SK-N-SH (cell line): ENCODE data around the gene GTF3C1. TPM values are rescaled to one million over a fixed set of nuclear protein-coding genes. Genes with fewer than 3 reads are reported as not detected.

Experiments
- CTCF ChIA-PET: fragments of 300-600, 350-600 bp; formaldehyde crosslinking; extraction: SDS; loops from one replicate; lab custom pipeline; 2021; lab: Yijun Ruan, JAX
- POLR2A ChIA-PET: fragments of 350-600 bp; sonication (Branson Sonifier 250); formaldehyde crosslinking; extraction: SDS; loops from one replicate; lab custom pipeline; 2020; ENCODE audit warnings: antibody characterized with exemption, inconsistent platforms; lab: Yijun Ruan, JAX
- DNase-seq: peaks from one replicate; pipeline ENCODE4 v3.0.0; 2012
- H2AFZ ChIP-seq: fragments of 200-600 bp; sonication (generic); 2 replicates; pipeline ENCODE4 v1.8.1; 2016; ENCODE audit warnings: antibody characterized with exemption, mild to moderate bottlenecking, low read depth
- H3F3A ChIP-seq: fragments of 200-600 bp; sonication (generic); replicated peaks from 2 replicates; pipeline ENCODE3; 2016; ENCODE audit warnings: antibody characterized with exemption, mild to moderate bottlenecking; ENCODE audit not compliant: insufficient read depth
- H3K27ac ChIP-seq, 2 experiments: fragments of 200-500 bp in 1 of 2; fragments of 200-600 bp in 1 of 2; sonication (Bioruptor generic) in 1 of 2; sonication (generic), shearing (Covaris generic) in 1 of 2; 2 replicates each; pipeline versions ENCODE4 v1.5.1 to v1.6.1; 2014 to 2016; ENCODE audit warnings: low read depth in 2 of 2, inconsistent platforms in 1 of 2, low read length in 1 of 2, mild to moderate bottlenecking in 1 of 2, mixed read lengths in 1 of 2
- H3K27me3 ChIP-seq: fragments of 200-600 bp; sonication (generic), shearing (Covaris generic); 2 replicates; pipeline ENCODE4 v1.6.1; 2016; ENCODE audit warnings: mixed run types; ENCODE audit not compliant: insufficient read depth
- H3K36me3 ChIP-seq, 2 experiments: fragments of 200-500 bp in 1 of 2; fragments of 200-600 bp in 1 of 2; sonication (Bioruptor generic) in 1 of 2; sonication (generic) in 1 of 2; replicated peaks in 1 of 2; 2 replicates each; pipeline versions ENCODE3 to v1.5.1; 2014 to 2016; ENCODE audit warnings: low read length in 1 of 2, mild to moderate bottlenecking in 1 of 2; ENCODE audit not compliant: insufficient read depth in 2 of 2, control insufficient read depth in 1 of 2
- H3K4me1 ChIP-seq, 2 experiments: fragments of 200-500 bp in 1 of 2; fragments of 200-600 bp in 1 of 2; sonication (Bioruptor generic) in 1 of 2; sonication (generic), shearing (Covaris generic) in 1 of 2; 2 replicates each; pipeline versions ENCODE4 v1.5.1 to v1.6.1; 2014 to 2016; ENCODE audit warnings: low read depth in 1 of 2, low read length in 1 of 2, mixed run types in 1 of 2; ENCODE audit not compliant: insufficient read depth in 2 of 2, control insufficient read depth in 1 of 2
- H3K4me2 ChIP-seq: fragments of 200-600 bp; sonication (generic), shearing (Covaris generic); 2 replicates; pipeline ENCODE4 v1.6.1; 2017; ENCODE audit warnings: mixed run types
- H3K4me3 ChIP-seq, 2 experiments: fragments of 200-500 bp in 1 of 2; fragments of 200-600 bp in 1 of 2; sonication (Bioruptor generic) in 1 of 2; sonication (generic), shearing (Covaris generic) in 1 of 2; 2 replicates each; pipeline versions ENCODE4 v1.5.1 to v1.8.1; 2014 to 2016; ENCODE audit warnings: low read depth in 2 of 2, inconsistent platforms in 1 of 2, low read length in 1 of 2, mild to moderate bottlenecking in 1 of 2, mixed read lengths in 1 of 2, moderate library complexity in 1 of 2
- H3K79me2 ChIP-seq: fragments of 200-600 bp; sonication (generic); 2 replicates; pipeline ENCODE4 v1.8.1; 2017; ENCODE audit warnings: mild to moderate bottlenecking; ENCODE audit not compliant: insufficient read depth
- H3K9ac ChIP-seq: fragments of 200-600 bp; sonication (generic); 2 replicates; pipeline ENCODE4 v1.6.1; 2017; ENCODE audit warnings: mixed run types
- H3K9me2 ChIP-seq: fragments of 200-600 bp; sonication (generic); 2 replicates; pipeline ENCODE4 v1.6.1; 2017; ENCODE audit warnings: mixed run types
- H3K9me3 ChIP-seq: fragments of 200-600 bp; sonication (generic); 2 replicates; pipeline ENCODE4 v1.6.1; 2017; ENCODE audit warnings: mixed run types, mild to moderate bottlenecking, moderate library complexity
- H4K20me1 ChIP-seq: fragments of 200-600 bp; sonication (generic); 2 replicates; pipeline ENCODE4 v1.6.1; 2017; ENCODE audit warnings: mild to moderate bottlenecking, mixed run types; ENCODE audit not compliant: insufficient read depth
- FOXM1 ChIP-seq: IDR thresholded peaks from 2 replicates; pipeline ENCODE4 v1.4.0; 2012; ENCODE audit warnings: low read depth, mild to moderate bottlenecking
- GATA2 ChIP-seq: sonication (generic); formaldehyde crosslinking; IDR thresholded peaks from 2 replicates; pipeline ENCODE4 v1.5.0; 2020; ENCODE audit warnings: mild to moderate bottlenecking, missing genetic modification reagents
- JUND ChIP-seq: IDR thresholded peaks from 2 replicates; pipeline ENCODE4 v1.4.0; 2012
- MAX ChIP-seq: IDR thresholded peaks from 2 replicates; pipeline ENCODE4 v1.4.0; 2012; ENCODE audit warnings: low read depth
- NFIC ChIP-seq: IDR thresholded peaks from 2 replicates; pipeline ENCODE4 v1.4.0; 2012; ENCODE audit warnings: borderline replicate concordance
- RAD21 ChIP-seq: IDR thresholded peaks from 2 replicates; pipeline ENCODE4 v1.6.1; 2012; ENCODE audit warnings: mild to moderate bottlenecking, low read length
- RXRA ChIP-seq: IDR thresholded peaks from 2 replicates; pipeline ENCODE4 v1.4.0; 2012; ENCODE audit warnings: low read depth, mild to moderate bottlenecking, borderline replicate concordance
- SIN3A ChIP-seq: IDR thresholded peaks from 2 replicates; pipeline ENCODE4 v1.6.1; 2012; ENCODE audit warnings: low read depth, mild to moderate bottlenecking, low read length, moderate library complexity, borderline replicate concordance
- SMC3 ChIP-seq: IDR thresholded peaks from 2 replicates; pipeline ENCODE4 v1.6.1; 2012; ENCODE audit warnings: low read depth, low read length, improper control_type of control experiment
- WGBS: methylation state at CpG from one replicate; pipeline ENCODE4 v1.1.6; 2017; ENCODE audit warnings: low lambda C conversion rate; 5-methylcytosine and 5-hydroxymethylcytosine counted together
- polyA plus RNA-seq, 3 experiments: library from polyadenylated mRNA; depleted of rRNA; stranded (reverse); fragments of >200 nt; gene quantifications; 2 replicates each; pipeline ENCODE4 v1.2.3, GENCODE V29; 2012
- TF ChIP-seq, protein P1 (sequence below): IDR thresholded peaks from 2 replicates; pipeline ENCODE4 v1.4.0; 2012; ENCODE audit warnings: low read depth, borderline replicate concordance

The GTF3C1 gene
- polyA plus RNA-seq, 1 of the 3 experiments (the other 2 are of a cell fraction) = 47.2 TPM

DNA sequence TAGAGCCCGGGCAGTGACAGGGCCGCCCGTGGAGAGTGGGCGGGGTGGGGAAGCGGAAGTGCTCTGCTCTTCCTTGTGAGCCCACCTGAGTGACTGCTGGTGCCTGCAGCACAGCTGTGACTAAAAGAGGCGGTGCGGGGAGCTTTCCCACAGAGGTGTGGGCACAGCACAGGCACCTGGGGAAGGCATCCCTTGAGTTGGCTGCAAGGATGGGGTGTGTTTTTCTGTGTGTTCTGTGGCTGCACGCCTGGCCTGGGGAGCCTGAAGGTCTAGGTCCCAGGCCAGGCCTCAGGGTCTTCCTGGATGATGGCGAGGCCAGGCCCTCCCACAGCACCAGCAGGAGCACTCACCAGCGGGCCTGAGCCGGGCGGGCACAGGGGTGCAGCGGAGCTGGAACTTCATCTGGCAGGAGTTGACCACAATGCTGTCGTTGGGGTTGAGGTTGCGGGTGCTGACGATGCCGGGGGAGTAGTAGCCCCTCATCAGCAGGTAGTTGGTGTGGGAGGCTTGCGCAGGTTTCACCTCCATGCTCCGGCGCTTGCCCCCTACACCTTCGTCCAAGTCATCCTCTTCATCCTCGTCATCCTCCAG lies 80.7 kb downstream of the GTF3C1 start:
- Histone ChIP-seq H3K9ac (no peak overlapping the region), H3K4me1 (peaks cover 0 to 8% of the 10 kb centered on the region in 2 experiments; a peak in 2 of 4 replicates), H2AFZ (no peak overlapping the region), H3K27me3 (no peaks in the 10 kb centered on the region), H3K4me3 (no peak overlapping the region), H3K36me3 (peaks cover 57 to 80% of the 10 kb centered on the region in 2 experiments), H3K27ac (no peak overlapping the region), H3K9me2 (no peaks in the 10 kb centered on the region), H4K20me1 (no peaks in the 10 kb centered on the region), H3K79me2 (no peaks in the 10 kb centered on the region), H3K4me2 (no peak overlapping the region), H3K9me3 (no peaks in the 10 kb centered on the region), H3F3A (no peaks in the 10 kb centered on the region)
- ChIA-PET POLR2A (no interaction called here), CTCF (interaction anchor here (2.0 kb wide), 1 partner anchor 12 kb away, joined by 5 read pairs; no protein-coding TSS in a partner anchor)
- whole genome bisulfite sequencing = 98% methylated on average over 21 of the region's 22 CpGs
- TF ChIP-seq FOXM1 (no peak), NFIC (no peak), RXRA (no peak), SMC3 (no peak), SIN3A (no peak), JUND (no peak), RAD21 (no peak), MAX (no peak)
- DNase-seq = no peak

DNA sequence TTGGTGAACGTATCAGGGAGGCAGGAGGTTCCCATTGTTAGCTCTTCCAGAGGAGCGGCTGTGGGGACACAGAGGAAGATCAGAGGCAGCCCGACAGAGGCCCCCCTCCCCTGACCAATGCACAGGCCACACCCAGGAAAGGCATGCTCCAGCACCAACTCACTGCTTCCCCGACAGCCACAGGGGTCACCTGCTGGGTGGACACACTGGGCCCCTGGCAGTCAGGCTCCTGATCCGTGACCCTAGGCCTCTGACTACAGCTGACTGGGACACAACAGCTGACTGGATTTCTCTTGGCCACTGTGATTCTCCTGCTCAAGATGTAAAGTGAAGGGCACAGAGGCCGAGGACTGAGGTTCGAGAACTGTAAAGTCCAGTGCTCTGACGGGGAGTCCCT lies 84.2 kb downstream of the GTF3C1 start:
- 88% methylated on average over 8 of the region's 8 CpGs for WGBS

More for the DNA sequence above, 84.2 kb downstream of the GTF3C1 start:
- Histone ChIP-seq H3K27me3 (no peaks in the 10 kb centered on the region), H3K4me3 (no peak overlapping the region), H3K4me1 (peaks cover 0 to under 1% of the 10 kb centered on the region in 2 experiments; a peak in 1 of 4 replicates), H3K9ac (no peak overlapping the region), H3K4me2 (no peak overlapping the region), H4K20me1 (no peaks in the 10 kb centered on the region), H3K9me3 (no peaks in the 10 kb centered on the region), H3K79me2 (no peaks in the 10 kb centered on the region), H3K36me3 (peaks cover 49 to 95% of the 10 kb centered on the region in 2 experiments), H2AFZ (no peak overlapping the region), H3F3A (no peaks in the 10 kb centered on the region), H3K9me2 (no peaks in the 10 kb centered on the region), H3K27ac (no peak overlapping the region)
- TF ChIP-seq FOXM1 = no peak
- TF ChIP-seq, protein P1, sequence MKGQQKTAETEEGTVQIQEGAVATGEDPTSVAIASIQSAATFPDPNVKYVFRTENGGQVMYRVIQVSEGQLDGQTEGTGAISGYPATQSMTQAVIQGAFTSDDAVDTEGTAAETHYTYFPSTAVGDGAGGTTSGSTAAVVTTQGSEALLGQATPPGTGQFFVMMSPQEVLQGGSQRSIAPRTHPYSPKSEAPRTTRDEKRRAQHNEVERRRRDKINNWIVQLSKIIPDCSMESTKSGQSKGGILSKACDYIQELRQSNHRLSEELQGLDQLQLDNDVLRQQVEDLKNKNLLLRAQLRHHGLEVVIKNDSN = no peak
- TF ChIP-seq GATA2 (CRISPR knock-in tag) = no peak
- ChIA-PET POLR2A (no interaction called here), CTCF (interaction anchor here (1.0 kb wide), 1 partner anchor 231 kb away, joined by 3 read pairs; no protein-coding TSS in a partner anchor)
- DNase-seq = no peak
